HepG2 (cell line): Measurements from ENCODE around the gene BCL2. TPM values are rescaled to one million over a fixed set of nuclear protein-coding genes. Genes with fewer than 3 reads are reported as not detected.

Source experiments
- ATAC-seq: fragments of 200-7000 bp; cut with Tn5 transposase; 3 replicates; pipeline ENCODE4 v1.9.1; 2020; ENCODE audit warnings: mild to moderate bottlenecking, moderate library complexity
- BruUV-seq: library from RNA; stranded (reverse); fragments of 400-500 nt; replicated peaks from 2 replicates; lab custom pipeline; 2021; lab: Mats Ljungman, UMichigan
- CTCF ChIA-PET: fragments of 300-600 bp; formaldehyde crosslinking; extraction: SDS; loops from one replicate; lab custom pipeline; 2021; ENCODE audit warnings: low total read pairs, inconsistent platforms, low intra/inter-chr PET ratio; lab: Yijun Ruan, JAX
- POLR2A ChIA-PET: fragments of 350-600 bp; sonication (Branson Sonifier 250); formaldehyde crosslinking; loops from one replicate; lab custom pipeline; 2020; ENCODE audit warnings: antibody characterized with exemption, inconsistent platforms; lab: Yijun Ruan, JAX
- DNase-seq: peaks from one replicate; pipeline ENCODE4 v3.0.0-alpha.2; 2015; ENCODE audit warnings: low spot score
- FAIRE-seq: peaks from 3 replicates; lab custom pipeline; 2011; peaks lifted over from hg19 to GRCh38; lab: Jason Lieb, UNC
- H2AFZ ChIP-seq: one replicate; pipeline ENCODE4 v1.6.1; 2011; ENCODE audit warnings: low read length, inconsistent platforms
- H3K27ac ChIP-seq: fragments of 300-600 bp; 3 replicates; pipeline ENCODE4 v1.8.0; 2011; ENCODE audit warnings: mixed run types, mild to moderate bottlenecking, mixed read lengths, low read length, inconsistent platforms; ENCODE audit not compliant: insufficient read depth; ENCODE audit errors: extremely low read length
- H3K27me3 ChIP-seq, 2 experiments: fragments of 200-600 bp in 1 of 2; 2 replicates in 1 of 2; 3 replicates in 1 of 2; pipeline versions ENCODE4 v1.6.0 to v1.8.0; 2011; ENCODE audit warnings: low read length in 2 of 2, mild to moderate bottlenecking in 2 of 2, moderate library complexity in 2 of 2, inconsistent platforms in 1 of 2; ENCODE audit not compliant: insufficient read depth in 2 of 2, control insufficient read depth in 1 of 2
- H3K36me3 ChIP-seq, 2 experiments: fragments of 200-600 bp in 1 of 2; replicated peaks in 1 of 2; 2 replicates in 1 of 2; 3 replicates in 1 of 2; pipeline versions ENCODE4 v1.5.1 to v1.8.0; 2011; ENCODE audit warnings: low read length in 2 of 2, inconsistent platforms in 1 of 2; ENCODE audit not compliant: insufficient read depth in 2 of 2, control insufficient read depth in 1 of 2
- H3K4me1 ChIP-seq: 2 replicates; pipeline ENCODE4 v1.5.1; 2012; ENCODE audit warnings: low read length, inconsistent platforms; ENCODE audit not compliant: insufficient read depth
- H3K4me2 ChIP-seq: 2 replicates; pipeline ENCODE4 v1.6.0; 2011; ENCODE audit warnings: low read depth, low read length, inconsistent platforms
- H3K4me3 ChIP-seq, 3 experiments: fragments of 200-600 bp in 1 of 3; sonication (generic), shearing (Covaris generic) in 1 of 3; replicated peaks in 1 of 3; 2 replicates each; pipeline ENCODE4 v1.5.1; 2011 to 2016; ENCODE audit warnings: low read length in 3 of 3, inconsistent platforms in 2 of 3, low read depth in 2 of 3, mild to moderate bottlenecking in 2 of 3, control low read depth in 1 of 3, mixed read lengths in 1 of 3; ENCODE audit not compliant: insufficient read depth in 1 of 3
- H3K79me2 ChIP-seq: one replicate; pipeline ENCODE4 v1.6.1; 2011; ENCODE audit warnings: low read length, inconsistent platforms; ENCODE audit not compliant: insufficient read depth
- H3K9ac ChIP-seq: 2 replicates; pipeline ENCODE4 v1.6.0; 2011; ENCODE audit warnings: mild to moderate bottlenecking, low read depth, low read length, inconsistent platforms; ENCODE audit not compliant: insufficient read depth
- H3K9me3 ChIP-seq: 2 replicates; pipeline ENCODE4 v1.5.1; 2012; ENCODE audit warnings: mild to moderate bottlenecking, low read length
- H4K20me1 ChIP-seq: 2 replicates; pipeline ENCODE4 v1.6.0; 2011; ENCODE audit warnings: inconsistent platforms, mild to moderate bottlenecking, low read length, moderate library complexity; ENCODE audit not compliant: insufficient read depth
- KDM3A ChIP-seq: IDR thresholded peaks from 2 replicates; pipeline ENCODE4 v1.6.1; 2018; ENCODE audit warnings: low read depth, missing compliant biosample characterization
- MATR3 ChIP-seq: sonication (generic); formaldehyde crosslinking; IDR thresholded peaks from 2 replicates; pipeline ENCODE4 v1.4.0; 2020; ENCODE audit warnings: missing genetic modification reagents
- NFE2L2 ChIP-seq: fragments of 150-350 bp; IDR thresholded peaks from 2 replicates; pipeline ENCODE4 v1.6.1; 2014; ENCODE audit warnings: low read length
- PTBP1 ChIP-seq: fragments of 200-400 bp; formaldehyde crosslinking; IDR thresholded peaks from 2 replicates; pipeline ENCODE4 v1.6.1; 2018; ENCODE audit warnings: low read length, low read depth; ENCODE audit not compliant: poor library complexity, severe bottlenecking
- RFXAP ChIP-seq: sonication (generic); formaldehyde crosslinking; IDR thresholded peaks from 2 replicates; pipeline ENCODE4 v1.4.0; 2020; ENCODE audit warnings: missing genetic modification reagents, borderline replicate concordance
- SMAD9 ChIP-seq: sonication (generic); formaldehyde crosslinking; IDR thresholded peaks from 2 replicates; pipeline ENCODE4 v1.5.1; 2020; ENCODE audit warnings: mild to moderate bottlenecking, missing genetic modification reagents
- TMF1 ChIP-seq: sonication (generic); formaldehyde crosslinking; IDR thresholded peaks from 2 replicates; pipeline ENCODE4 v1.8.1; 2022; ENCODE audit warnings: low read depth, missing genetic modification reagents
- ZBTB46 ChIP-seq: sonication (generic); formaldehyde crosslinking; IDR thresholded peaks from 2 replicates; pipeline ENCODE4 v1.4.0; 2020; ENCODE audit warnings: mild to moderate bottlenecking, missing genetic modification reagents, borderline replicate concordance
- WGBS: methylation state at CpG from one replicate; pipeline ENCODE4 v1.1.6; 2017; ENCODE audit warnings: low lambda C conversion rate; 5-methylcytosine and 5-hydroxymethylcytosine counted together
- in situ Hi-C: cut with HindIII; loops from 2 replicates; pipeline ENCODE4 v1.10.0; 2017; ENCODE audit warnings: low pct_unique_long_range_greater_than_20kb; ENCODE audit not compliant: extremely low pct_ligation_motif_present
- intact Hi-C: fragments of 100-400 bp; cut with micrococcal nuclease; formaldehyde crosslinking; loops from one replicate; pipeline ENCODE4 v1.10.0; 2022; ENCODE audit not compliant: unreplicated experiment
- polyA plus RNA-seq, 8 experiments: library from polyadenylated mRNA; depleted of rRNA in 3 of 8; stranded (reverse) in 7 of 8; unstranded in 1 of 8; fragments of >200 nt; fragmentation: Illumina TruSeq in 4 of 8; extraction: Trizol in 4 of 8; gene quantifications; 2 replicates each; pipeline versions ENCODE4 v1.2.1 to v1.2.3, GENCODE V29; 2011 to 2016; ENCODE audit warnings: low read depth in 4 of 8, missing spikeins in 1 of 8, mixed read lengths in 1 of 8; ENCODE audit not compliant: insufficient read depth in 1 of 8
- total RNA-seq, 5 experiments: library from RNA; depleted of rRNA; stranded (reverse); fragments of >200 nt; fragmentation: Illumina TruSeq; extraction: Trizol; gene quantifications; 2 replicates each; pipeline ENCODE4 v1.2.3, GENCODE V29; 2016; ENCODE audit warnings: low read depth in 1 of 5

Gene BCL2
- total and polyA plus RNA-seq, 2 of the 13 experiments (the other 11 are each of a cell fraction or from before 2014, with no cell fraction given): 0.07 to 0.53 TPM

- H3K4me2 ChIP-seq: no peak overlapping the region
- no peak overlapping the region for H3K4me3 ChIP-seq
- no peak for DNase-seq
- in situ Hi-C loops: no loop called here
- H3K36me3 ChIP-seq: no peaks in the 10 kb centered on the region
- H2AFZ ChIP-seq: no peak overlapping the region
- WGBS: 9% methylated on average over 10 of the region's 10 CpGs
- ATAC-seq: no peak
- intact Hi-C loops: loop anchor here (1.0 kb wide), 1 partner anchor 138 kb away; no protein-coding TSS in a partner anchor
- H3K9ac ChIP-seq: no peak overlapping the region
- no peak for TF ChIP-seq SMAD9 (CRISPR knock-in tag)
- TF ChIP-seq KDM3A (CRISPR knock-in tag): no peak
- no peak for TF ChIP-seq TMF1 (CRISPR knock-in tag)
- TF ChIP-seq MATR3 (CRISPR knock-in tag): no peak
- TF ChIP-seq NFE2L2: no peak
- TF ChIP-seq ZBTB46 (CRISPR knock-in tag): no peak
- no peak for TF ChIP-seq PTBP1
- no peak for TF ChIP-seq RFXAP
- no peak for FAIRE-seq
- H3K79me2 ChIP-seq: no peaks in the 10 kb centered on the region
- H4K20me1 ChIP-seq: no peaks in the 10 kb centered on the region
- H3K9me3 ChIP-seq: no peaks in the 10 kb centered on the region
- H3K27ac ChIP-seq: no peak overlapping the region
- ChIA-PET CTCF (interaction anchor here (1.1 kb wide), 1 partner anchor 139 kb away, joined by 3 read pairs; no protein-coding TSS in a partner anchor), POLR2A (no interaction called here)
- peaks cover 9% of the 10 kb centered on the region for H3K4me1 ChIP-seq
- BruUV-seq: no TSS peak
- peaks cover 1 to 75% of the 10 kb centered on the region in 2 experiments; a peak in 4 of 5 replicates for H3K27me3 ChIP-seq
Observed at GRCh38 chr18:63154350-63155152, 165.0 kb downstream of the BCL2 start.
